Measurements from ENCODE around the gene DLGAP1.

The DLGAP1 gene

GRCh38 chr18:3725115-3725514 is 730.0 kb downstream of the DLGAP1 start:
- H2AFZ ChIP-seq (ENCODE audit: low read depth, low read length, severe bottlenecking) = no peak overlapping the region
- H3K4me3 ChIP-seq (ENCODE audit: insufficient read depth, low read length, poor library complexity, severe bottlenecking) = no peak overlapping the region
- TF ChIP-seq EZH2phosphoT487 (conservative IDR thresholded peaks at IDR 0.05; ENCODE audit: low read length) (no peak), CTCF (IDR thresholded peaks at IDR 0.05; ENCODE audit: insufficient read depth, low read length, poor library complexity, severe bottlenecking) (no peak)
- H3K27me3 ChIP-seq (ENCODE audit: low read length) = no peaks in the 10 kb centered on the region
- no peaks in the 10 kb centered on the region for H3K9me3 ChIP-seq (ENCODE audit: insufficient read depth, low read length)
- no peaks in the 10 kb centered on the region for H3K79me2 ChIP-seq (ENCODE audit: insufficient read depth, low read length)
- no peak overlapping the region for H3K27ac ChIP-seq (ENCODE audit: low read depth, low read length)
- no peak overlapping the region for H3K9ac ChIP-seq (ENCODE audit: low read length)
- H3K4me2 ChIP-seq (ENCODE audit: low read depth, low read length, poor library complexity, severe bottlenecking) = no peak overlapping the region
- no peaks in the 10 kb centered on the region for H3K9me2 ChIP-seq (replicated peaks; ENCODE audit: insufficient read depth, low read length)
- H4K20me1 ChIP-seq (ENCODE audit: low read depth, low read length) = no peaks in the 10 kb centered on the region
- no peaks in the 10 kb centered on the region for H3F3A ChIP-seq (ENCODE audit: insufficient read depth)
- H3K36me3 ChIP-seq (ENCODE audit: low read length) = no peaks in the 10 kb centered on the region

DNA sequence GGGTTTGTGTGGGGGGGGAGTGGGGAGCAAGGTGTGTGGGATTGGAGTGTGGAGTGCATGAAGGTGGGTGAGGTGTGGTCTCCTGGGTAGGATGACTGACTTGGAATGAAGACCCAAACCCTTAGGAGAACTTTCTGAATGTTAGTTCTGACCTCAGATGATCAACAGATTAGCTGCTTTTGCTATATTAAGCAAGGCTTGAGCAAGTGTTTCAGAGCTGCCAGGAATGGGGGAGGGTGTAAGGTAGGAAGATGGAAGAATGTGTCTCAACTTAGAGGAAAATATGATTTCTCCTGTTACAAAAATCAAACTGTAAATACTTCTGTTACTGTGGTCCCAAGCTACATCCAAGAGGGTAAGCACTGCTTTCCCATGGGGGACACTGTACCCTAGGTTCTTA is 731.6 kb downstream of the DLGAP1 start:
- H4K20me1 ChIP-seq (ENCODE audit: low read depth, low read length) = no peaks in the 10 kb centered on the region
- no peaks in the 10 kb centered on the region for H3K79me2 ChIP-seq (ENCODE audit: insufficient read depth, low read length)
- H3F3A ChIP-seq (ENCODE audit: insufficient read depth) = no peaks in the 10 kb centered on the region
- no peak overlapping the region for H3K4me3 ChIP-seq (ENCODE audit: insufficient read depth, low read length, poor library complexity, severe bottlenecking)
- TF ChIP-seq EZH2phosphoT487 (conservative IDR thresholded peaks at IDR 0.05; ENCODE audit: low read length) (no peak), CTCF (IDR thresholded peaks at IDR 0.05; ENCODE audit: insufficient read depth, low read length, poor library complexity, severe bottlenecking) (no peak)
- H3K4me2 ChIP-seq (ENCODE audit: low read depth, low read length, poor library complexity, severe bottlenecking) = no peak overlapping the region
- no peak overlapping the region for H2AFZ ChIP-seq (ENCODE audit: low read depth, low read length, severe bottlenecking)
- no peaks in the 10 kb centered on the region for H3K27me3 ChIP-seq (ENCODE audit: low read length)
- no peaks in the 10 kb centered on the region for H3K9me3 ChIP-seq (ENCODE audit: insufficient read depth, low read length)
- no peak overlapping the region for H3K9ac ChIP-seq (ENCODE audit: low read length)
- H3K27ac ChIP-seq (ENCODE audit: low read depth, low read length) = no peak overlapping the region
- H3K36me3 ChIP-seq (ENCODE audit: low read length) = no peaks in the 10 kb centered on the region
- H3K9me2 ChIP-seq (replicated peaks; ENCODE audit: insufficient read depth, low read length) = no peaks in the 10 kb centered on the region

DNA sequence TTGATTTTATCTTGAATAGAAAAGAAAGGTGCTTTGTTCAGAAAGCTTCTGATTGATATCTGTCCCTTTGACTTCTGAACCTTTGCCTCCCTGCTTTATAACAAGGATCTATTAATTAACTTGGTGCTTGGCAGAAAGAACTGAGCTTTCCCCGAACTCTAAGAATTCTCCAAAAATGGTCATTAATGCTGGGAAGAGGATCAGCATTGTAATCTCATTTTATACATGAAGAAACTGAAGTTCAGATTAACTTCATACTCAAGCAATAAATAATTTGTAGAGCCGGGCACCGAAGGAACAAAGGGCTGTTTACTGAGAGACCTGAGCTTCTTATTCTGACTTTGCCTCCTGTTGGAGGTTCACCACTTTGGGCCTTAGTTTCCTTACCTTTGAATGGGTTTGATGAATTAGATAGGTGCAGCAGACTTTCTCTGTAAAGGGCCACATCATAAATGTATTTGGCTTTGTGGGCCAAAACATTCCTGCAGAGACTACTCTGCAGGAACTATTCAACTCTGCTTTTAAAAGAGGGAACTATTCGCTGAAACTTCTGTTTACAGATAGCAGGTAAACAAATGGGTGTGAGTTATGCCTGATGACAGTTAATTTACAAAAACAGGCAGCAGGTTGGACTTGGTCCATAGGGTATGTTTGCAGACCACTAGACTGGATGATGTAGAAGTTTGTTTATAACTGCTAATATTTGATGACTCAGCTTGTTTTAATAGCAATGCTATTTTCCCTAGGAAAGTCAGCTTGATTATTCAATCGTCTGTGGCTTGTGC is 732.3 kb downstream of the DLGAP1 start:
- H3F3A ChIP-seq (ENCODE audit: insufficient read depth) = no peaks in the 10 kb centered on the region
- no peaks in the 10 kb centered on the region for H3K9me3 ChIP-seq (ENCODE audit: insufficient read depth, low read length)
- no peaks in the 10 kb centered on the region for H3K36me3 ChIP-seq (ENCODE audit: low read length)
- TF ChIP-seq EZH2phosphoT487 (conservative IDR thresholded peaks at IDR 0.05; ENCODE audit: low read length) (no peak), CTCF (IDR thresholded peaks at IDR 0.05; ENCODE audit: insufficient read depth, low read length, poor library complexity, severe bottlenecking) (no peak)
- H3K27ac ChIP-seq (ENCODE audit: low read depth, low read length) = no peak overlapping the region
- no peaks in the 10 kb centered on the region for H3K79me2 ChIP-seq (ENCODE audit: insufficient read depth, low read length)
- no peaks in the 10 kb centered on the region for H4K20me1 ChIP-seq (ENCODE audit: low read depth, low read length)
- H3K9me2 ChIP-seq (replicated peaks; ENCODE audit: insufficient read depth, low read length) = no peaks in the 10 kb centered on the region
- no peak overlapping the region for H2AFZ ChIP-seq (ENCODE audit: low read depth, low read length, severe bottlenecking)
- no peak overlapping the region for H3K4me3 ChIP-seq (ENCODE audit: insufficient read depth, low read length, poor library complexity, severe bottlenecking)
- H3K4me2 ChIP-seq (ENCODE audit: low read depth, low read length, poor library complexity, severe bottlenecking) = no peak overlapping the region
- H3K9ac ChIP-seq (ENCODE audit: low read length) = no peak overlapping the region
- no peaks in the 10 kb centered on the region for H3K27me3 ChIP-seq (ENCODE audit: low read length)
